Panc1 (cell line): Measurements from ENCODE around the gene CCDC185.

Source experiments
- POLR2AphosphoS5 ChIP-seq: IDR thresholded peaks from 2 replicates; pipeline ENCODE4 v1.6.1; 2012; ENCODE audit warnings: mild to moderate bottlenecking, low read depth, low read length, moderate library complexity
- SIN3A ChIP-seq: IDR thresholded peaks from 2 replicates; pipeline ENCODE4 v1.6.1; 2012; ENCODE audit warnings: low read depth, mild to moderate bottlenecking, low read length, moderate library complexity, borderline replicate concordance; ENCODE audit not compliant: insufficient read depth
- TCF7L2 ChIP-seq: IDR thresholded peaks from 2 replicates; pipeline ENCODE4 v1.6.1; 2011; ENCODE audit warnings: mild to moderate bottlenecking, low read depth, low read length, inconsistent platforms
- TF ChIP-seq, protein P1 (sequence below): fragments of 450-650 bp; IDR thresholded peaks from 2 replicates; pipeline ENCODE4 v1.5.1; 2017; ENCODE audit warnings: mild to moderate bottlenecking
- TF ChIP-seq, protein P2 (sequence below), 2 experiments: IDR thresholded peaks; 2 replicates each; pipeline ENCODE4 v1.6.1; 2011 to 2012; ENCODE audit warnings: low read depth in 2 of 2, control low read depth in 1 of 2, low read length in 1 of 2, mild to moderate bottlenecking in 1 of 2, moderate library complexity in 1 of 2; ENCODE audit not compliant: insufficient read depth in 1 of 2

DNA sequence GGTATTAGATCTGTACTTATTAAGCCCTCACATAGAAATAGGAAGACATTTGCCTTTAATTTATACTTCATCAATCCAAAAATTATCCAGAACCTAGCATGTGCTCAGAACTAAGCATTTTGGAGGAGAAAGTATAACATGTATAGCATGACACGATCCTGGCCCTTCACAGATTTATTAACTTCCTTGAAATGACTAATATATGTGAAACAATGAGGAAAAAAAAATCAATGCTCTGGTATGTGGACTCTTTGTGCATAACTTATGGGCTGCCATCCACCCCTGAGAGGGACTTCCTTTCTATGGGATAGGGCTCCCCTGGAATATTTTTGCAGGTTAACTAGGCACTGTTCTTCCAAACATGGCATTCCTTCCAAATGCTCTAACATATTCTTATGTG lies 36.6 kb downstream of the CCDC185 start:
- TF ChIP-seq, protein P1, sequence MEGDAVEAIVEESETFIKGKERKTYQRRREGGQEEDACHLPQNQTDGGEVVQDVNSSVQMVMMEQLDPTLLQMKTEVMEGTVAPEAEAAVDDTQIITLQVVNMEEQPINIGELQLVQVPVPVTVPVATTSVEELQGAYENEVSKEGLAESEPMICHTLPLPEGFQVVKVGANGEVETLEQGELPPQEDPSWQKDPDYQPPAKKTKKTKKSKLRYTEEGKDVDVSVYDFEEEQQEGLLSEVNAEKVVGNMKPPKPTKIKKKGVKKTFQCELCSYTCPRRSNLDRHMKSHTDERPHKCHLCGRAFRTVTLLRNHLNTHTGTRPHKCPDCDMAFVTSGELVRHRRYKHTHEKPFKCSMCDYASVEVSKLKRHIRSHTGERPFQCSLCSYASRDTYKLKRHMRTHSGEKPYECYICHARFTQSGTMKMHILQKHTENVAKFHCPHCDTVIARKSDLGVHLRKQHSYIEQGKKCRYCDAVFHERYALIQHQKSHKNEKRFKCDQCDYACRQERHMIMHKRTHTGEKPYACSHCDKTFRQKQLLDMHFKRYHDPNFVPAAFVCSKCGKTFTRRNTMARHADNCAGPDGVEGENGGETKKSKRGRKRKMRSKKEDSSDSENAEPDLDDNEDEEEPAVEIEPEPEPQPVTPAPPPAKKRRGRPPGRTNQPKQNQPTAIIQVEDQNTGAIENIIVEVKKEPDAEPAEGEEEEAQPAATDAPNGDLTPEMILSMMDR: no peak
- TF ChIP-seq SIN3A (no peak), POLR2AphosphoS5 (no peak), TCF7L2 (no peak)
- TF ChIP-seq, protein P2, sequence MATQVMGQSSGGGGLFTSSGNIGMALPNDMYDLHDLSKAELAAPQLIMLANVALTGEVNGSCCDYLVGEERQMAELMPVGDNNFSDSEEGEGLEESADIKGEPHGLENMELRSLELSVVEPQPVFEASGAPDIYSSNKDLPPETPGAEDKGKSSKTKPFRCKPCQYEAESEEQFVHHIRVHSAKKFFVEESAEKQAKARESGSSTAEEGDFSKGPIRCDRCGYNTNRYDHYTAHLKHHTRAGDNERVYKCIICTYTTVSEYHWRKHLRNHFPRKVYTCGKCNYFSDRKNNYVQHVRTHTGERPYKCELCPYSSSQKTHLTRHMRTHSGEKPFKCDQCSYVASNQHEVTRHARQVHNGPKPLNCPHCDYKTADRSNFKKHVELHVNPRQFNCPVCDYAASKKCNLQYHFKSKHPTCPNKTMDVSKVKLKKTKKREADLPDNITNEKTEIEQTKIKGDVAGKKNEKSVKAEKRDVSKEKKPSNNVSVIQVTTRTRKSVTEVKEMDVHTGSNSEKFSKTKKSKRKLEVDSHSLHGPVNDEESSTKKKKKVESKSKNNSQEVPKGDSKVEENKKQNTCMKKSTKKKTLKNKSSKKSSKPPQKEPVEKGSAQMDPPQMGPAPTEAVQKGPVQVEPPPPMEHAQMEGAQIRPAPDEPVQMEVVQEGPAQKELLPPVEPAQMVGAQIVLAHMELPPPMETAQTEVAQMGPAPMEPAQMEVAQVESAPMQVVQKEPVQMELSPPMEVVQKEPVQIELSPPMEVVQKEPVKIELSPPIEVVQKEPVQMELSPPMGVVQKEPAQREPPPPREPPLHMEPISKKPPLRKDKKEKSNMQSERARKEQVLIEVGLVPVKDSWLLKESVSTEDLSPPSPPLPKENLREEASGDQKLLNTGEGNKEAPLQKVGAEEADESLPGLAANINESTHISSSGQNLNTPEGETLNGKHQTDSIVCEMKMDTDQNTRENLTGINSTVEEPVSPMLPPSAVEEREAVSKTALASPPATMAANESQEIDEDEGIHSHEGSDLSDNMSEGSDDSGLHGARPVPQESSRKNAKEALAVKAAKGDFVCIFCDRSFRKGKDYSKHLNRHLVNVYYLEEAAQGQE (IDR thresholded peaks at IDR 0.05; ENCODE audit: insufficient read depth in 1 of 2, low read depth in 2 of 2, low read length in 1 of 2): no peak
